Lower lobe of right lung (tissue), 2 donors: ENCODE results near the gene SLC25A44. TPM values are rescaled to one million over a fixed set of nuclear protein-coding genes. Genes with fewer than 3 reads are reported as not detected.
"Not testable (repeated sequence)": the region's sequence is repeated elsewhere in the genome, so short reads cannot be mapped to it uniquely, and the experiment has no call there.

Source experiments
- ATAC-seq, 2 donors: fragments of 200-7000 bp; cut with Tn5 transposase; one replicate each; pipeline ENCODE4 v1.9.1; 2020 to 2022; ENCODE audit warnings: mild to moderate bottlenecking in 2 of 2, moderate library complexity in 2 of 2
- DNase-seq: peaks from one replicate; pipeline ENCODE4 v3.0.0-alpha.2; 2020
- H3K27ac ChIP-seq: fragments of 200-600 bp; one replicate; pipeline ENCODE4 v1.8.0; 2022
- H3K27me3 ChIP-seq: fragments of 200-600 bp; one replicate; pipeline ENCODE4 v1.8.0; 2022; ENCODE audit warnings: low read depth
- H3K36me3 ChIP-seq: fragments of 200-600 bp; one replicate; pipeline ENCODE4 v1.8.0; 2022; ENCODE audit warnings: mild to moderate bottlenecking
- H3K4me1 ChIP-seq: fragments of 200-600 bp; one replicate; pipeline ENCODE4 v1.8.0; 2022
- H3K4me3 ChIP-seq: fragments of 200-600 bp; one replicate; pipeline ENCODE4 v1.8.0; 2022; ENCODE audit warnings: mild to moderate bottlenecking
- H3K9me3 ChIP-seq: fragments of 200-600 bp; one replicate; pipeline ENCODE4 v1.8.0; 2022
- CTCF ChIP-seq: fragments of 200-600 bp; IDR thresholded peaks from one replicate; pipeline ENCODE4 v1.8.0; 2022; ENCODE audit warnings: antibody characterized with exemption, mild to moderate bottlenecking
- intact Hi-C: fragments of 100-400 bp; cut with DNase I; formaldehyde crosslinking; loops from one replicate; pipeline ENCODE4 v1.11.0; 2022
- total RNA-seq: library from RNA; stranded (reverse); fragmentation: NEBNext Ultra II Directional; extraction: Animal tissue kit (Norgen Biotek cat#: 25700); gene quantifications from one replicate; pipeline ENCODE4 v1.2.1, GENCODE V29; 2021
- donor health status: DM: no; HTN: yes; CAD: no; lungs with severe emphysema.

The SLC25A44 gene
- total RNA-seq, 1 donor from 2014 or later, result 17.7 TPM

- Histone ChIP-seq H3K4me3 (peak overlapping the region; percentile 71), H3K9me3 (no peaks in the 10 kb centered on the region), H3K27me3 (no peaks in the 10 kb centered on the region), H3K4me1 (peaks cover 32% of the 10 kb centered on the region), H3K36me3 (peaks cover 37% of the 10 kb centered on the region), H3K27ac (peak overlapping the region; percentile 94)
- DNase-seq, result no peak
- TF ChIP-seq CTCF, result no peak
- ATAC-seq, result no peak
- intact Hi-C loops, result no loop called here
These were observed 19.7 kb downstream of the SLC25A44 start for GRCh38 chr1:156213644-156213966.

GRCh38 chr1:156214024-156214748 is 20.3 kb downstream of the SLC25A44 start:
- H3K4me3 ChIP-seq, result peak overlapping the region; percentile 71
- H3K4me1 ChIP-seq, result peaks cover 32% of the 10 kb centered on the region
- peaks cover 32% of the 10 kb centered on the region for H3K36me3 ChIP-seq
- ATAC-seq (no peak), DNase-seq (no peak)
- H3K27ac ChIP-seq, result peak overlapping the region; percentile 94
- no peaks in the 10 kb centered on the region for H3K9me3 ChIP-seq
- TF ChIP-seq CTCF, result no peak
- intact Hi-C loops, result no loop called here
- no peaks in the 10 kb centered on the region for H3K27me3 ChIP-seq

GRCh38 chr1:156216361-156217086 is 22.6 kb downstream of the SLC25A44 start:
- H3K4me3 ChIP-seq, DNase-seq, intact Hi-C loops, ATAC-seq, H3K9me3 ChIP-seq, H3K27me3 ChIP-seq, H3K27ac ChIP-seq: not testable (repeated sequence)
- peaks cover 26% of the 10 kb centered on the region for H3K36me3 ChIP-seq
- peaks cover 32% of the 10 kb centered on the region for H3K4me1 ChIP-seq

GRCh38 chr1:156217871-156218270 is 24.0 kb downstream of the SLC25A44 start:
- Histone ChIP-seq H3K36me3 (peaks cover 37% of the 10 kb centered on the region), H3K4me3 (no peak overlapping the region), H3K9me3 (no peaks in the 10 kb centered on the region), H3K4me1 (peaks cover 26% of the 10 kb centered on the region), H3K27ac (peak overlapping the region; percentile 76), H3K27me3 (no peaks in the 10 kb centered on the region)
- DNase-seq (no peak), ATAC-seq (no peak)
- intact Hi-C loops, result no loop called here
- TF ChIP-seq CTCF, result no peak

- Histone ChIP-seq H3K4me3 (no peak overlapping the region), H3K36me3 (peaks cover 50% of the 10 kb centered on the region), H3K27me3 (no peaks in the 10 kb centered on the region), H3K4me1 (peaks cover 23% of the 10 kb centered on the region), H3K9me3 (no peaks in the 10 kb centered on the region), H3K27ac (no peak overlapping the region)
- intact Hi-C loops, result no loop called here
- TF ChIP-seq CTCF, result no peak
- no peak for ATAC-seq
- DNase-seq, result no peak
These were observed 26.3 kb downstream of the SLC25A44 start for GRCh38 chr1:156220226-156220625.
